K562 (cell line): ENCODE measurements around the gene PDHX.

Experiments
- NFE2 ChIP-seq: IDR thresholded peaks from 2 replicates; pipeline ENCODE4 v1.6.1; 2014; ENCODE audit warnings: antibody characterized with exemption, low read depth
- ZNF740 ChIP-seq, 3 experiments: fragments of 200-800 bp in 1 of 3; sonication (Bioruptor generic) in 1 of 3; sonication (generic) in 1 of 3; formaldehyde crosslinking in 1 of 3; IDR thresholded peaks; 2 replicates each; pipeline versions ENCODE4 v1.6.1 to v1.8.0; 2016 to 2022; ENCODE audit warnings: mild to moderate bottlenecking in 2 of 3, missing compliant biosample characterization in 2 of 3, missing genetic modification characterization in 2 of 3, missing genetic modification reagents in 1 of 3

- TF ChIP-seq ZNF740 (CRISPR knock-in tag; IDR thresholded peaks at IDR 0.05) (no peak), ZNF740 (tag; IDR thresholded peaks at IDR 0.05) (no peak), NFE2 (no peak)
Measured at GRCh38 chr11:35014346-35014745, 97.9 kb downstream of the PDHX start.
